HCT116 (cell line): ENCODE data around the gene C10orf88. TPM values are rescaled to one million over a fixed set of nuclear protein-coding genes. Genes with fewer than 3 reads are reported as not detected.

ENCODE experiments used
- ATAC-seq: fragments of 200-7000 bp; cut with Tn5 transposase; 2 replicates; pipeline ENCODE4 v1.9.1; 2020; ENCODE audit warnings: mild to moderate bottlenecking, moderate library complexity
- BruUV-seq: library from RNA; stranded (reverse); fragments of 400-500 nt; replicated peaks from 2 replicates; lab custom pipeline; 2021; lab: Mats Ljungman, UMichigan
- CTCF ChIA-PET: fragments of 300-600 bp; sonication (Branson Sonifier 250); formaldehyde crosslinking; loops from one replicate; lab custom pipeline; 2021; ENCODE audit warnings: antibody characterized with exemption; lab: Charles Lee
- POLR2A ChIA-PET: fragments of 300-600, 350-600 bp; sonication (Branson Sonifier 250); formaldehyde crosslinking; loops from one replicate; lab custom pipeline; 2021; ENCODE audit warnings: antibody characterized with exemption; lab: Charles Lee
- RAD21 ChIA-PET, 2 experiments: fragments of 300-600 bp; sonication (Branson Sonifier 250); formaldehyde crosslinking; loops; one replicate each; lab custom pipeline; 2023; ENCODE audit warnings: low total read pairs in 2 of 2; ENCODE audit not compliant: uncharacterized antibody in 2 of 2, unreplicated experiment in 2 of 2, low non-redundant PET in 1 of 2; lab: Charles Lee
- DNase-seq: peaks from one replicate; pipeline ENCODE4 v3.0.0-alpha.2; 2010; ENCODE audit warnings: low read depth, low spot score
- H2AFZ ChIP-seq: fragments of 200-600 bp; shearing (Covaris generic), sonication (generic); 2 replicates; pipeline ENCODE4 v1.6.1; 2017; ENCODE audit warnings: low read depth, mixed run types, mixed read lengths, antibody characterized with exemption, low read length; ENCODE audit not compliant: poor library complexity, severe bottlenecking
- H3K27ac ChIP-seq: 2 replicates; pipeline ENCODE4 v1.5.1; 2012; ENCODE audit warnings: low read depth, low read length
- H3K27me3 ChIP-seq: fragments of 200-600 bp; sonication (generic); 2 replicates; pipeline ENCODE4 v1.6.1; 2016; ENCODE audit warnings: mixed run types, low read length, mixed read lengths; ENCODE audit not compliant: insufficient read depth
- H3K36me3 ChIP-seq, 2 experiments: fragments of 200-500 bp in 1 of 2; fragments of 200-600 bp in 1 of 2; sonication (Bioruptor generic) in 1 of 2; sonication (generic) in 1 of 2; 2 replicates each; pipeline versions ENCODE4 v1.5.1 to v1.6.1; 2014 to 2016; ENCODE audit warnings: low read length in 2 of 2, inconsistent platforms in 1 of 2, mixed read lengths in 1 of 2, mixed run types in 1 of 2; ENCODE audit not compliant: insufficient read depth in 2 of 2, control insufficient read depth in 1 of 2
- H3K4me1 ChIP-seq, 2 experiments: fragments of 200-600 bp in 1 of 2; sonication (generic) in 1 of 2; 2 replicates each; pipeline versions ENCODE4 v1.5.1 to v1.6.1; 2012 to 2017; ENCODE audit warnings: low read length in 2 of 2, inconsistent platforms in 1 of 2, mild to moderate bottlenecking in 1 of 2, mixed read lengths in 1 of 2, mixed run types in 1 of 2, moderate library complexity in 1 of 2; ENCODE audit not compliant: insufficient read depth in 2 of 2, control insufficient read depth in 1 of 2
- H3K4me2 ChIP-seq: fragments of 200-600 bp; sonication (generic); 2 replicates; pipeline ENCODE4 v1.6.1; 2017; ENCODE audit warnings: mixed run types, low read length, mixed read lengths
- H3K4me3 ChIP-seq, 2 experiments: fragments of 200-600 bp in 1 of 2; sonication (generic) in 1 of 2; replicated peaks in 1 of 2; 2 replicates each; pipeline ENCODE4 v1.5.1; 2011 to 2016; ENCODE audit warnings: low read length in 2 of 2, control low read depth in 1 of 2, low read depth in 1 of 2, mild to moderate bottlenecking in 1 of 2, mixed read lengths in 1 of 2, mixed run types in 1 of 2
- H3K79me2 ChIP-seq: fragments of 200-600 bp; sonication (generic); 2 replicates; pipeline ENCODE4 v1.6.1; 2017; ENCODE audit warnings: mild to moderate bottlenecking, mixed run types, low read length, moderate library complexity, mixed read lengths; ENCODE audit not compliant: insufficient read depth
- H3K9ac ChIP-seq: fragments of 200-600 bp; sonication (generic); 2 replicates; pipeline ENCODE4 v1.6.1; 2016; ENCODE audit warnings: low read length, mixed read lengths
- H3K9me2 ChIP-seq: fragments of 200-600 bp; sonication (generic), shearing (Covaris generic); 2 replicates; pipeline ENCODE4 v1.6.1; 2017; ENCODE audit warnings: mixed run types, mild to moderate bottlenecking, moderate library complexity; ENCODE audit not compliant: insufficient read depth
- H3K9me3 ChIP-seq, 2 experiments: fragments of 200-500 bp in 1 of 2; fragments of 200-600 bp in 1 of 2; sonication (Bioruptor generic) in 1 of 2; sonication (generic) in 1 of 2; 2 replicates each; pipeline ENCODE4 v1.6.1; 2014 to 2017; ENCODE audit warnings: low read length in 2 of 2, mixed read lengths in 2 of 2, inconsistent platforms in 1 of 2, low read depth in 1 of 2, mild to moderate bottlenecking in 1 of 2, mixed run types in 1 of 2, moderate library complexity in 1 of 2; ENCODE audit not compliant: control insufficient read depth in 1 of 2, insufficient read depth in 1 of 2
- H4K20me1 ChIP-seq: fragments of 200-600 bp; sonication (generic), shearing (Covaris generic); 2 replicates; pipeline ENCODE4 v1.6.1; 2017; ENCODE audit warnings: mixed run types, mild to moderate bottlenecking, moderate library complexity; ENCODE audit not compliant: insufficient read depth
- CBX3 ChIP-seq: IDR thresholded peaks from 2 replicates; pipeline ENCODE4 v1.6.1; 2012; ENCODE audit warnings: low read depth
- CEBPB ChIP-seq: IDR thresholded peaks from 2 replicates; pipeline ENCODE4 v1.6.1; 2012; ENCODE audit warnings: low read depth
- EZH2 ChIP-seq: fragments of 200-600 bp; sonication (generic); IDR thresholded peaks from 2 replicates; pipeline ENCODE4 v1.6.1; 2017; ENCODE audit warnings: antibody characterized with exemption, mixed run types
- JUND ChIP-seq: IDR thresholded peaks from 2 replicates; pipeline ENCODE4 v1.6.1; 2012
- POLR2A ChIP-seq: IDR thresholded peaks from 2 replicates; pipeline ENCODE4 v1.7.0; 2011; ENCODE audit warnings: borderline replicate concordance; ENCODE audit not compliant: insufficient read depth, insufficient read length; ENCODE audit errors: extremely low read depth
- RAD21 ChIP-seq: IDR thresholded peaks from 2 replicates; pipeline ENCODE4 v1.6.1; 2012; ENCODE audit warnings: low read depth, mild to moderate bottlenecking
- SP1 ChIP-seq: IDR thresholded peaks from 2 replicates; pipeline ENCODE4 v1.6.1; 2012; ENCODE audit warnings: low read depth
- SRF ChIP-seq: IDR thresholded peaks from 2 replicates; pipeline ENCODE4 v1.6.1; 2012; ENCODE audit warnings: low read depth
- ZFX ChIP-seq: fragments of 450-650 bp; IDR thresholded peaks from 2 replicates; pipeline ENCODE4 v1.6.1; 2017
- ZNF274 ChIP-seq: fragments of 200-500 bp; sonication (Bioruptor generic); IDR thresholded peaks from 2 replicates; pipeline ENCODE4 v1.6.1; 2014; ENCODE audit warnings: mild to moderate bottlenecking, low read depth, low read length, inconsistent platforms
- intact Hi-C: fragments of 100-400 bp; cut with micrococcal nuclease; formaldehyde crosslinking; loops from 2 replicates; pipeline ENCODE4 v1.10.0; 2022
- total RNA-seq: library from RNA; stranded (reverse); gene quantifications from one replicate; pipeline ENCODE4 v1.2.1, GENCODE V29; 2021; ENCODE audit not compliant: unreplicated experiment
- TF ChIP-seq, protein P1 (sequence below), 3 experiments: fragments of 200-600 bp in 1 of 3; sonication (generic) in 1 of 3; IDR thresholded peaks in 2 of 3; conservative IDR thresholded peaks in 1 of 3; 2 replicates each; pipeline ENCODE4 v1.5.1; 2012 to 2017; ENCODE audit warnings: low read depth in 2 of 3, low read length in 2 of 3, antibody characterized with exemption in 1 of 3, borderline replicate concordance in 1 of 3, control low read depth in 1 of 3, mild to moderate bottlenecking in 1 of 3, mixed read lengths in 1 of 3, mixed run types in 1 of 3, moderate library complexity in 1 of 3; ENCODE audit not compliant: insufficient read depth in 1 of 3

The C10orf88 gene
- total RNA-seq, 1 experiment from 2014 or later: 16.2 TPM

GRCh38 chr10:122995936-122996335 lies 41.9 kb upstream of the C10orf88 start:
- intact Hi-C loops: no loop called here
- Histone ChIP-seq H3K27ac (no peak overlapping the region), H3K36me3 (peaks cover 11 to 21% of the 10 kb centered on the region in 2 experiments; a peak in 3 of 4 replicates)
- TF ChIP-seq ZNF274: no peak
- no peak for TF ChIP-seq EZH2
- no peak for TF ChIP-seq CEBPB
- TF ChIP-seq CBX3: no peak
- no peak for TF ChIP-seq POLR2A
- TF ChIP-seq ZFX: no peak
- TF ChIP-seq, protein P1, sequence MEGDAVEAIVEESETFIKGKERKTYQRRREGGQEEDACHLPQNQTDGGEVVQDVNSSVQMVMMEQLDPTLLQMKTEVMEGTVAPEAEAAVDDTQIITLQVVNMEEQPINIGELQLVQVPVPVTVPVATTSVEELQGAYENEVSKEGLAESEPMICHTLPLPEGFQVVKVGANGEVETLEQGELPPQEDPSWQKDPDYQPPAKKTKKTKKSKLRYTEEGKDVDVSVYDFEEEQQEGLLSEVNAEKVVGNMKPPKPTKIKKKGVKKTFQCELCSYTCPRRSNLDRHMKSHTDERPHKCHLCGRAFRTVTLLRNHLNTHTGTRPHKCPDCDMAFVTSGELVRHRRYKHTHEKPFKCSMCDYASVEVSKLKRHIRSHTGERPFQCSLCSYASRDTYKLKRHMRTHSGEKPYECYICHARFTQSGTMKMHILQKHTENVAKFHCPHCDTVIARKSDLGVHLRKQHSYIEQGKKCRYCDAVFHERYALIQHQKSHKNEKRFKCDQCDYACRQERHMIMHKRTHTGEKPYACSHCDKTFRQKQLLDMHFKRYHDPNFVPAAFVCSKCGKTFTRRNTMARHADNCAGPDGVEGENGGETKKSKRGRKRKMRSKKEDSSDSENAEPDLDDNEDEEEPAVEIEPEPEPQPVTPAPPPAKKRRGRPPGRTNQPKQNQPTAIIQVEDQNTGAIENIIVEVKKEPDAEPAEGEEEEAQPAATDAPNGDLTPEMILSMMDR (IDR thresholded peaks at IDR 0.05 in 2 of 3, conservative IDR thresholded peaks at IDR 0.05 in 1 of 3; ENCODE audit: borderline replicate concordance in 1 of 3, insufficient read depth in 1 of 3, low read depth in 2 of 3, low read length in 2 of 3): no peak
- TF ChIP-seq, all 23 proteins: peak for 0
- Histone ChIP-seq H3K9me2 (no peaks in the 10 kb centered on the region), H4K20me1 (no peaks in the 10 kb centered on the region), H3K9me3 (no peaks in the 10 kb centered on the region), H3K4me1 (no peaks in the 10 kb centered on the region), H2AFZ (no peak overlapping the region), H3K4me3 (no peak overlapping the region), H3K27me3 (no peaks in the 10 kb centered on the region), H3K9ac (no peak overlapping the region), H3K4me2 (no peak overlapping the region), H3K79me2 (peaks cover 28% of the 10 kb centered on the region)
- no TSS peak for BruUV-seq
- CTCF ChIA-PET: no interaction called here
- ATAC-seq (no peak), DNase-seq (no peak)
- RAD21 ChIA-PET: no interaction called here
- POLR2A ChIA-PET: no interaction called here

- H4K20me1 ChIP-seq: no peaks in the 10 kb centered on the region
- H3K9ac ChIP-seq: no peak overlapping the region
- BruUV-seq: no TSS peak
- H2AFZ ChIP-seq: no peak overlapping the region
- DNase-seq: no peak
- CTCF ChIA-PET: no interaction called here
- RAD21 ChIA-PET: no interaction called here
- POLR2A ChIA-PET: no interaction called here
- TF ChIP-seq JUND (no peak), SRF (no peak), EZH2 (no peak), SP1 (no peak), RAD21 (no peak)
- H3K36me3 ChIP-seq: peaks cover 11 to 21% of the 10 kb centered on the region in 2 experiments; a peak in 3 of 4 replicates
- H3K79me2 ChIP-seq: peaks cover 11% of the 10 kb centered on the region
- intact Hi-C loops: no loop called here
- no peaks in the 10 kb centered on the region for H3K9me3 ChIP-seq
- H3K27ac ChIP-seq: no peak overlapping the region
- H3K4me1 ChIP-seq: no peaks in the 10 kb centered on the region
- no peak for ATAC-seq
- no peak overlapping the region for H3K4me2 ChIP-seq
- H3K4me3 ChIP-seq: no peak overlapping the region
- no peaks in the 10 kb centered on the region for H3K9me2 ChIP-seq
- no peaks in the 10 kb centered on the region for H3K27me3 ChIP-seq
These were observed 39.8 kb upstream of the C10orf88 start for GRCh38 chr10:122993797-122994336.
